Heart right ventricle (tissue), 16 donors: Measurements from ENCODE around the gene ZMAT3. TPM values are rescaled to one million over a fixed set of nuclear protein-coding genes. Genes with fewer than 3 reads are reported as not detected.

Experiments used
- ATAC-seq, 8 donors: fragments of 200-7000 bp; cut with Tn5 transposase; one replicate each; pipeline ENCODE4 v1.9.1; 2020; ENCODE audit warnings: mild to moderate bottlenecking in 8 of 8, moderate library complexity in 8 of 8, moderate number of reproducible peaks in 1 of 8
- DNase-seq, 2 donors: peaks; one replicate each; pipeline ENCODE4 v3.0.0-alpha.2; 2020
- H3K27ac ChIP-seq, 10 donors: fragments of 200-600 bp; sonication (generic) in 2 of 10; one replicate each; pipeline versions ENCODE4 v1.5.0 to v1.8.0; 2020 to 2022; ENCODE audit warnings: mild to moderate bottlenecking in 3 of 10
- H3K27me3 ChIP-seq, 7 donors: fragments of 200-600 bp; one replicate each; pipeline ENCODE4 v1.8.0; 2021 to 2022; ENCODE audit warnings: mild to moderate bottlenecking in 2 of 7
- H3K36me3 ChIP-seq, 9 donors: fragments of 200-600 bp; sonication (generic) in 1 of 9; one replicate each; pipeline versions ENCODE4 v1.5.0 to v1.8.0; 2020 to 2022; ENCODE audit warnings: mild to moderate bottlenecking in 2 of 9
- H3K4me1 ChIP-seq, 9 donors: fragments of 200-600 bp; sonication (generic) in 1 of 9; one replicate each; pipeline versions ENCODE4 v1.5.0 to v1.8.0; 2020 to 2022; ENCODE audit warnings: mild to moderate bottlenecking in 4 of 9
- H3K4me3 ChIP-seq, 10 donors: fragments of 200-600 bp; sonication (generic) in 2 of 10; one replicate each; pipeline versions ENCODE4 v1.5.0 to v1.8.0; 2020 to 2022; ENCODE audit warnings: mild to moderate bottlenecking in 7 of 10, moderate library complexity in 2 of 10
- H3K9me3 ChIP-seq, 11 donors: fragments of 200-600 bp in 10 of 11; sonication (generic) in 2 of 11; one replicate each; pipeline versions ENCODE4 v1.5.0 to v1.8.0; 2013 to 2022; ENCODE audit warnings: mild to moderate bottlenecking in 2 of 11, control low read depth in 1 of 11, moderate library complexity in 1 of 11
- WGBS, 2 donors: extraction: QIAGEN DNeasy Blood & Tissue Kit; methylation state at CpG; one replicate each; pipeline ENCODE4 v1.1.7; 2013; ENCODE audit warnings: inconsistent platforms in 1 of 2; 5-methylcytosine and 5-hydroxymethylcytosine counted together
- intact Hi-C, 10 donors: fragments of 100-400 bp; cut with DNase I; formaldehyde crosslinking; loops; one replicate each; pipeline versions ENCODE4 v1.11.1 to v1.14.2; 2022
- polyA plus RNA-seq, 2 donors: library from polyadenylated mRNA; stranded (reverse); fragments of 200-250 nt; gene quantifications; one replicate each; pipeline ENCODE4 v1.2.3, GENCODE V29; 2013
- total RNA-seq, 10 donors: library from RNA; stranded (reverse); fragmentation: NEBNext Ultra II Directional in 3 of 10; extraction: Animal tissue kit (Norgen Biotek cat#: 25700) in 3 of 10; gene quantifications; one replicate each; pipeline versions ENCODE4 v1.2.1 to v1.2.4, GENCODE V29; 2021 to 2023
- TF ChIP-seq, protein P1 (sequence below), 9 donors: fragments of 200-600 bp; sonication (generic) in 2 of 9; IDR thresholded peaks; one replicate each; pipeline versions ENCODE4 v1.5.0 to v1.8.0; 2021 to 2022; ENCODE audit warnings: antibody characterized with exemption in 9 of 9, mild to moderate bottlenecking in 5 of 9, moderate library complexity in 1 of 9
- donor health status: Arrhythmogenic right ventricular cardiomyopathy.
- donor health status: ischemic (EF 13 %, LVEDD 7.1; RV severe dilation, severe dysfunction).
- donor health status: healthy with polysubstance abuse.
- donor health status: DM: no; HTN: yes; CAD: no.
- donor health status: DM: no; HTN: no; CAD: no.
- donor health status: ischemic (EF 25% LVEDD 6.9; RV normal size, moderate dysfunction).
- donor health status: ischemic (EF 25% LVEDD 5.7; RV mildly dilated, moderate dysfunction).
- donor health status: healthy.
- donor health status: DM: yes; HTN: yes; CAD: no.
- donor health status: Ischemic cardiomyopathy.
- donor health status: ischemic (EF 35%, LVEDD 5.7; RV mildly dilated, moderate dysfunction).
- donor health status: nonischemic (EF 11% LVEDD 7.7; RV severe dilation, severe dysfunction).
- donor health status: DM: yes; HTN: yes; CAD: no.
- donor health status: PGD.
- donor health status: ischemic (EF 29% LVEDD 5.4; RV normal size, mild dysfunction).
- donor health status: nonischemic (EF 23%, LVEDD 6.1; RV moderate dilation, normal function).

ZMAT3 gene
- total and polyA plus RNA-seq, 12 donors, result 1.8 to 18.2 (median 12.6) TPM

DNA sequence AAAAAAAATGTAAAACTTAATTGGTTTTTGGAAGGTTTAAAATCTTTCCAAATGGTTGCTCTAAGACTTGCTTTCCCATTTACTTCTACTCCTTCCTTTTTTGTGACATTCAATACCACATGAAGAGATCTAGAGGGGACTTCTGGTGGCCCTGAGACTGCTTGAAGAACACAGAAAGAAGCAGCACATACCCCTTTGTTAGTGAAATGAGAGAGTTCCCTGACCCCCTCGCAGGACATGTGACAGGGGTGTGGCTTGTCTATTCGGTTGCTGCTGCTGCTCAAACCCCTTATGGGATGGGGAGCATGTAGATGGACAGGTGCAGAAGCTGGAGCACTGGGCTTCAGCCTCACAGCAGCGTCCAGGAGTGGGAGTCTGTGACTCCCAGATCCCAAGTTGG, 71.0 kb downstream of the ZMAT3 start:
- intact Hi-C loops, result no loop called here
- ATAC-seq (no peak), DNase-seq (no peak)
- Histone ChIP-seq H3K36me3 (peaks cover 0 to 18% (median 0%) of the 10 kb centered on the region in 9 donors), H3K9me3 (peaks cover 0 to 9% (median 0%) of the 10 kb centered on the region in 11 donors), H3K4me1 (no peaks in the 10 kb centered on the region), H3K4me3 (no peak overlapping the region), H3K27me3 (no peaks in the 10 kb centered on the region), H3K27ac (no peak overlapping the region)
- 77 to 81% methylated on average over 3 of the region's 3 CpGs for WGBS, 2 donors
- TF ChIP-seq, protein P1, sequence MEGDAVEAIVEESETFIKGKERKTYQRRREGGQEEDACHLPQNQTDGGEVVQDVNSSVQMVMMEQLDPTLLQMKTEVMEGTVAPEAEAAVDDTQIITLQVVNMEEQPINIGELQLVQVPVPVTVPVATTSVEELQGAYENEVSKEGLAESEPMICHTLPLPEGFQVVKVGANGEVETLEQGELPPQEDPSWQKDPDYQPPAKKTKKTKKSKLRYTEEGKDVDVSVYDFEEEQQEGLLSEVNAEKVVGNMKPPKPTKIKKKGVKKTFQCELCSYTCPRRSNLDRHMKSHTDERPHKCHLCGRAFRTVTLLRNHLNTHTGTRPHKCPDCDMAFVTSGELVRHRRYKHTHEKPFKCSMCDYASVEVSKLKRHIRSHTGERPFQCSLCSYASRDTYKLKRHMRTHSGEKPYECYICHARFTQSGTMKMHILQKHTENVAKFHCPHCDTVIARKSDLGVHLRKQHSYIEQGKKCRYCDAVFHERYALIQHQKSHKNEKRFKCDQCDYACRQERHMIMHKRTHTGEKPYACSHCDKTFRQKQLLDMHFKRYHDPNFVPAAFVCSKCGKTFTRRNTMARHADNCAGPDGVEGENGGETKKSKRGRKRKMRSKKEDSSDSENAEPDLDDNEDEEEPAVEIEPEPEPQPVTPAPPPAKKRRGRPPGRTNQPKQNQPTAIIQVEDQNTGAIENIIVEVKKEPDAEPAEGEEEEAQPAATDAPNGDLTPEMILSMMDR (IDR thresholded peaks at IDR 0.05), result no peak

DNA sequence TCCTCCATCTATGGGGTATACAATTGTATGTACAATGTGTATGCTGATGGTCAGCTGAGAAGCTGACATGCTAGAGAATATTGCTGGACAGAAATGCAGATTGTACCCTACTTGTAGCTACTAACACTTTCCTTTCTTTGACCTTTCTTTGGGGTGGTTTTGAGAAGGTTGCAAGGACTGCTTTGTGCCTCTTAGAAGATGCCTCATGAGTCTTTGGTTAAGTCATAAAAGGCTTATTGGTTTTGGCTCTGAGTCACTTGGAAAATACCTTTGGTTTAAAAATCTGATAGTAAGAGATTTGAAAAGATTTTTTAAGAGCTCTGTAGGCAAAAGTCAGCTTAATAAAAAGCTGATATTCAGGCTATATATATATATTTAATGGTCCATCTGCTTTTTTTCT, 71.5 kb downstream of the ZMAT3 start:
- no peak overlapping the region for H3K4me3 ChIP-seq
- ATAC-seq (no peak), DNase-seq (no peak)
- H3K27me3 ChIP-seq, result no peaks in the 10 kb centered on the region
- peaks cover 0 to 18% (median 0%) of the 10 kb centered on the region in 9 donors for H3K36me3 ChIP-seq
- intact Hi-C loops, result no loop called here
- no peaks in the 10 kb centered on the region for H3K4me1 ChIP-seq
- H3K9me3 ChIP-seq, result peaks cover 0 to 9% (median 0%) of the 10 kb centered on the region in 11 donors
- H3K27ac ChIP-seq, result no peak overlapping the region
- TF ChIP-seq, protein P1 (IDR thresholded peaks at IDR 0.05), result no peak

DNA sequence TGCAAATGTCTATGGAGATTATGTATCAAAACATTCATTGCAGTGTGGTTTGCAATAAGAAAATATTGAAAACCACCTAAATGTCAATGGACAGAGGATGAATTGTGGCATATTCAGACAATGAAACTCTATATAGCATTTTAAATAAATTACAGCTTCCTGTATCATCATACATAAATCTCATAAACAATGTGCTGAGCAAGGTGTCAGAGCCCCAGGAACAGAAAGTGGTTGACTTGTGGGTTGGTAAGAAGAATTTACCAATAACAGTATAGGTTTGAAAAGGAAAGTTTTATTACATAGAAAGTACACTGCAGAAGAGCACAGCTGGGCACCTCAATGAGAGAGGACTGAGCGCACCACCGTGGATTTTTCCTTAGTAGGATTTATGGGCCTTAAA, 75.2 kb downstream of the ZMAT3 start:
- H3K4me3 ChIP-seq, result no peak overlapping the region
- TF ChIP-seq, protein P1 (IDR thresholded peaks at IDR 0.05), result no peak
- no peaks in the 10 kb centered on the region for H3K4me1 ChIP-seq
- ATAC-seq (no peak), DNase-seq (no peak)
- H3K27ac ChIP-seq, result no peak overlapping the region
- 96 to 98% methylated on average over 2 of the region's 2 CpGs for WGBS, 2 donors
- peaks cover 0 to 11% (median 0%) of the 10 kb centered on the region in 9 donors for H3K36me3 ChIP-seq
- H3K9me3 ChIP-seq, result peaks cover 0 to 9% (median 0%) of the 10 kb centered on the region in 11 donors
- no peaks in the 10 kb centered on the region for H3K27me3 ChIP-seq
- intact Hi-C loops, result no loop called here

DNA sequence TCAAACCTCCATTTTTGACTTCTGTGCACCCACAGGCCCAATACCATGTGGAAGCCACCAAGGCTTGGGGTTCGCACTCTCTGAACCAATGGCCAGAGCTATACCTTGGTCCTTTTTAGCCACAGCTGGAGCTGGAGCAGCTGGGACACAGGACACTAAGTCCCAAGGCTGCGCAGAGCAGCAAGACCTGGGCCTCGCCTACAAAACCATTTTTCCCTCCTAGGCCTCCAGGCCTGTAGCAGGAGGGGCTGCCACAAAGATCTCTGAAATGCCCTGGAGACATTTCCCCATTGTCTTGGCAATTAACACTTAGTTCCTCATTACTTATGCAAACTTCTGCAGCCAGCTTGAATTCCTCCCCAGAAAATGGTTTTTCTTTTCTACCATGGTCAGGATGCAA, 81.3 kb downstream of the ZMAT3 start:
- ATAC-seq (no peak), DNase-seq (no peak)
- no peak overlapping the region for H3K27ac ChIP-seq
- H3K4me1 ChIP-seq, result no peaks in the 10 kb centered on the region
- H3K27me3 ChIP-seq, result no peaks in the 10 kb centered on the region
- 89 to 91% methylated on average over 3 of the region's 3 CpGs for WGBS, 2 donors
- intact Hi-C loops, result no loop called here
- peaks cover 0 to 59% (median 22%) of the 10 kb centered on the region in 11 donors for H3K9me3 ChIP-seq
- TF ChIP-seq, protein P1 (IDR thresholded peaks at IDR 0.05), result no peak
- H3K4me3 ChIP-seq, result no peak overlapping the region
- H3K36me3 ChIP-seq, result no peaks in the 10 kb centered on the region
